ENCODE results near the gene ZBTB8OS.

The ZBTB8OS gene

GRCh38 chr1:32612189-32612881 is 38.0 kb downstream of the ZBTB8OS start:
- DNase-seq (ENCODE audit: low read depth in 3 of 3, low spot score in 1 of 3): peak in 1 of 3 donors; percentile 18

DNA sequence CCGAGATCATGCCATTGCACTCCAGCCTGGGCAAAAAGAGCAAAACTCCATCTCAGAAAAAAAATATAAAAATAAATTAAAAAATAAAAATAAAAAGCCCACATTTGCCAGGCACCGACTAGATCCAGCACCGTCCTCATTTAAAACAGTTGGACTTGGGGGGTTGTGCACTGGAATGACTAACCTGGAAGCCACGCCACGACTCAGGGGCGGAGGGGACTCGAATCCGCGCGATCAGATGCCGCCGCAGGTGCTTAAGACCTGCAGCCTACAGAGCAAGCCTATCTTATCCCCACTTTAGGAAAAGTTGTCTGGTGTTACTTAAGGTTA is 38.5 kb downstream of the ZBTB8OS start:
- DNase-seq (ENCODE audit: low read depth in 3 of 3, low spot score in 1 of 3): no peak

DNA sequence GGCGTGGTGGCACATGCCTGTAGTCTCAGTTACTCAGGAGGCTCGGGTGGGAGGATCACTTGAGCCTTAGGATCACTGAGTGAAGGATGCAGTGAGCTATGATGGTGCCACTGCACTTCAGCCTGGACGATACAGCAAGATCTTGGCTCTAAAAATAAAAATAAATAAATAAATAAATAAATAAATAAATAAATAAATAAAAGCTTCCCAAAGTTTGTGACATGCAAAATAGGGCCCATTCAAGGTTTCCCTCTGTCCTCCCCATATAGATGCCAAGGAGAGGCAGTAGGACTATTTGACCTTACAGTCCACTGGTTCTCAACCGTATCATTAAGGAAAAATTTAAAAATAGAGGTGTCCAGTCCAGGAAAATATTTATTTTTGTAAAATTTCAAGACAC is 41.2 kb downstream of the ZBTB8OS start:
- no peak for DNase-seq (ENCODE audit: low read depth in 3 of 3, low spot score in 1 of 3)

- no peak for DNase-seq (ENCODE audit: low read depth in 3 of 3, low spot score in 1 of 3)
Observed at GRCh38 chr1:32606565-32607371, 43.6 kb downstream of the ZBTB8OS start.

GRCh38 chr1:32605711-32606424 is 44.5 kb downstream of the ZBTB8OS start:
- no peak for DNase-seq (ENCODE audit: low read depth in 3 of 3, low spot score in 1 of 3)

DNA sequence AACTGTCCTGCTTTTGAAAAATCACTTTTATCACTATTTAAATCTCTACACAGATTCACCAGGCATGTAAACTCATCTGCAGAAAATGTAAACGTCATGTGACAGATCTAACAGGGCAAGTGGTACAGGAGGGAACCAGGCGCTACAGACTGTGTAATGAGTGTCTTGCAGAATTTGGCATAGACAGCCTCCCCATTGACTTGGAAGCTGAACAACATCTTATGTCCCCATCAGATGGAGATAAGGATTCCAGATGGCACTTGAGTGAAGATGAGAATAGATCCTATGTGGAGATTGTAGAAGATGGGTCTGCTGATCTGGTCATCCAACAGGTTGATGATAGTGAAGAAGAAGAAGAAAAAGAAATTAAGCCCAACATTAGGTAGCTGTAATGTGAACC is 50.3 kb downstream of the ZBTB8OS start:
- DNase-seq (ENCODE audit: low read depth in 3 of 3, low spot score in 1 of 3): no peak

DNA sequence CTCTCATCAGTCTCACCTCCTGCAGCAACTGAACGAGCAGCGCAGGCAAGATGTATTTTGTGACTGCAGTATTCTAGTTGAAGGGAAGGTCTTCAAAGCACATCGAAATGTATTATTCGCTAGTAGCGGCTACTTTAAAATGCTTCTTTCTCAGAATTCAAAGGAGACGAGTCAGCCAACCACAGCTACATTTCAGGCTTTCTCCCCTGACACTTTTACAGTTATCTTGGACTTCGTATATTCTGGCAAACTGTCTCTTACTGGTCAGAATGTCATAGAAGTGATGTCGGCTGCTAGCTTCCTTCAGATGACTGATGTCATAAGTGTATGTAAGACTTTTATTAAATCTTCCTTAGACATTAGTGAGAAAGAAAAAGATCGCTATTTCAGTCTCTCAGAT is 57.4 kb downstream of the ZBTB8OS start:
- DNase-seq (ENCODE audit: low read depth in 3 of 3, low spot score in 1 of 3): no peak

GRCh38 chr1:32580348-32581017 is 69.9 kb downstream of the ZBTB8OS start:
- DNase-seq (ENCODE audit: low read depth in 3 of 3, low spot score in 1 of 3): no peak
